GM19035 (cell line): Measurements from ENCODE around the gene WAC.

Experiments used
- ATAC-seq: cut with Tn5 transposase; IDR thresholded peaks from one replicate; pipeline ENCODE4 v1.9.1; 2021; ENCODE audit not compliant: unreplicated experiment

The WAC gene

DNA sequence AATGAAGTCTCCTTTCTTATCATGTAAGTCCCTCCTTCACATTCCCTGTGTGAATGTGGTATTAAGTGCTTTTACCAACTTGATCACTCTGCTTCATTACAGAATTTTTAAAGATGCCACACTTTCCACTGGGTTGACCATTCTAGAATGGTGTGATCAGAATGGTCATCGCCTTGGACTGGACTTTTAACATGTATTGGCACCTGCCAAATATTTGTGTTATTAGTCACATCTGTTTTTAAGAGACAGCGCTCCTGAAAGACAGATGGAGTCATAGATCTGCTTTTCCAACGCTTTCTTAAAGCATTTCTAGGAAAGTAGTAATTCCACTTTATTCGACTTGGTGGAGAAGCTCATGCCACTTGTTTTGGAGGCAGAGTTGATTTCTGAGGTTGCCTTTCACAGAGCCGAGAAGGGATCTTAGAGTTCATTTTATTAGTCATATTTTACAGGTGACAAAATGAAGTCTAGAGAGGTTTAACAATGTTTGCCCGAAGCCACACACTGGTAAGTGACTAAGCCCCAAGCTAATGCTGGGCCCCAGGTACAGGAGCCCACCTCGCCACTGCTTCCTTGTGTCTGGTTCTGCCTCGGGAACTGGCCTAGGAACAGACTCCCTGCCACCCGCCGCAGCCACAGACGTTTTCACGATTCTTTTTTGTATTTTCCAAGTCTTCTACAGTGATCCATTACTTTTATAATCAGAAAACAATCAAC lies 134.0 kb downstream of the WAC start:
- ATAC-seq, result no peak

DNA sequence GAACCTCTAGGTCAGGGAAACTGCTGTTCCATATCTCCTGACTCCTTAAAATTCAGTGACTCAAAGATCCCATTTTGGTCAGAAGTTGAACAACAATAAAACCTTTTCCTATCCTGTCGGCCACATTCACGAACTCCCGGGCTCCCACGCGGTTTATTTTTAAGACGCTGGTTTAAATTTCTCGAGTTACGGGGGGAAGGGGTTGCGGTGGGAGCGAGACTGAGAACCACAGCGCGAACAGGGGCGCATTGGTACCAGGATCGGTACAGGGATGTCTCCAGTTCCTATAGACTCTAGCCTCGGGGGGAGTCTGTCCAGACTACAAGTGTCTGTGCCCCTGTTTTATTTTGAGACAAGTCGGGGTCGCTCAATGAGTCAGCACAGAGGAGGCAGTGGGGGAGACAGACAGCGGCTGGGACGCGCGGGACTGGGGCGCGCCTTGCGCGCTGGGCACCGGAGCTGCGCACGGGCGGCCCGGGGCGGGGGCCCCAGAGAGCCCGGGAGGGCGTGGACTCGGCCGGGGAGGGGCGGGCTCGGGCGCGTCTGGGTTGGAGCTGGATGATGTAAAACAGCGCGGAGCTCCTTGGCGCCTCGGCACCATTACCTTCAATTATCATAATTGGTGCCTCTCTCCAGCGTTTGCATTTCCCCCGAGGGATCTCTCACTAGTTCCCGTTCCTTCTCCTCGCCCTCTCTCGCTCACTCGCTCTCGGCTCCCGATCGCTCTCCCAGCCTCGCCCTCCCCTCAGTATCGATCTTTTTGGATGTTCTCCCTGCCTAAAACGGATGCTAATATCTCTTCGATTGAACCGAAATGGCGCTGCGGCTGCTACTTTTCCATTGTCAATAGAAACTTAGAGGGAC lies 135.7 kb downstream of the WAC start:
- ATAC-seq, result no peak

DNA sequence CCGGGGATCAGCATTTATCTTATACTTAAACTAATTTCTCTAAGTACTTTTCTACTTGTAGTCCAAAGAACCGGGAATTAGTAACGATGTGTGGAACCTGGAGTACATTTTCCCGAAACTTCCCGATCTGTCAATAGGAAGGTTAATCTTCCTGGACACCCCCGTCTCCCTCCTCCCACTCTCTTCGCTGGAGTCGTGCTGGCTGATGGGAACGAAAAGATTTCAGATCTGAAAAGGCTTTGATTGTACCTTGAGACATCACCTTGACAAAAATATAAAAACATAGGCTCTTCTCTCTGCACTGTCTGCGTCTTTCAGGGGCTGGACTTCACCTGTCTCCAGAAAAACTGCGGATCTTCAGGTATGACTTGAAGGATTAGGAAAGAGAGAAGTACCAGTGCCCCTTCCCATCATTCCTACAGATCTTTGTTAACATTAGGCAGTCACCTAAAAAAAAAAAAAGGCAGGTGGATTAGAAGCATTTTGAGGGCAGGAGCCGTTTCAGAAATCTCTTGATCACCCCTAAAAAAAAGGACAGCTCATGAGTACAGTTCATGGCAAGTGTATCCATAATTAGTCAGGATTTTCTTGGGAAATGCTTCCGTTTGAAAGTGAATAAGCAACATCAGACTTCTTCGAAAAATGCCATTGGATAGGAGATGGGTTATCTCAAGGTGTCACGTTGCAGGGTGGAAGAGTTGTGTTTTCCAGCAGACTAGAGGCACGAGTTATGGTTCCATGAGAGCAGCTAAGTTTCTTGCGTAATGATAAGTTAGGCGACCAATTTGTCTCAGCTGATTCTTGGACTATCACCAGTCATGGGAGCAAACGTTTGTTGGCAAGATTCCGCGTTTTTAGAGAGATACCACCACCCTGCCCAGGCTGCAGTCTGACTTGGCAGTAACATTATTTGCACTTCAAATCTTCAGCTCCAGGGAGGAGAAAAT lies 136.6 kb downstream of the WAC start:
- no peak for ATAC-seq
